Measurements from ENCODE around the gene RIN1.
"Not testable (repeated sequence)": the region's sequence is repeated elsewhere in the genome, so short reads cannot be mapped to it uniquely, and the experiment has no call there.

DNA sequence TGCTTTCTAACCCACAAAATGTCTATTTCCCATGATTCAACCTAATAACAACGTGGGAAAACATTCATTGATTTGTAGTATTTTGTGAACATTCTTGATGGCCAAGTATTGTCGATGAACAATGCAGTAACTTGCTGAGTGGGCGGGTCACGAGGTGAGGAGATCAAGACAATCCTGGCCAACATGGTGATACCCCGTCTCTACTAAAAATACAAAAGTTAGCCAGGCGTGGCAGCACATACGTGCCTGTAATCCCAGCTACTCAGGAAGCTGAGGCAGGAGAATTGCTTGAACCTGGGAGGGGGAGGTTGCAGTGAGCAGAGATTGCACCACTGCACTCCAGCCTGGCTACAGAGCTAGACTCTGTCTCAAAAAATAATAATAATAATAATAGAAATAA lies 44.0 kb upstream of the RIN1 start:
- TF ChIP-seq CTBP1 (IDR thresholded peaks at IDR 0.05; ENCODE audit: borderline replicate concordance); SP1 (IDR thresholded peaks at IDR 0.05); ARNT (IDR thresholded peaks at IDR 0.05); HDGF (IDR thresholded peaks at IDR 0.05; ENCODE audit: borderline replicate concordance); NFRKB (IDR thresholded peaks at IDR 0.05); BHLHE40 (IDR thresholded peaks at IDR 0.05; ENCODE audit: borderline replicate concordance); LEF1 (IDR thresholded peaks at IDR 0.05; ENCODE audit: borderline replicate concordance); FOXA1 (IDR thresholded peaks at IDR 0.05); FOXK2 (IDR thresholded peaks at IDR 0.05): not testable (repeated sequence)
